Tibial nerve (tissue), 4 donors: ENCODE measurements around the gene HOXD13.

Experiments used
- EP300 ChIP-seq, 2 donors: sonication (generic); formaldehyde crosslinking; IDR thresholded peaks; one replicate each; pipeline ENCODE4 v1.6.1; 2017; ENCODE audit warnings: antibody characterized with exemption in 2 of 2, mild to moderate bottlenecking in 1 of 2
- POLR2A ChIP-seq, 2 donors: fragments of 450-650 bp; IDR thresholded peaks; one replicate each; pipeline ENCODE4 v1.6.1; 2017; ENCODE audit warnings: antibody characterized with exemption in 2 of 2, mild to moderate bottlenecking in 2 of 2, moderate library complexity in 2 of 2
- TF ChIP-seq, protein P1 (sequence below), 5 experiments: fragments of 200-600 bp in 3 of 5; fragments of 450-650 bp in 2 of 5; sonication (generic) in 3 of 5; IDR thresholded peaks; one replicate each; pipeline ENCODE4 v1.5.1; 2016 to 2019; ENCODE audit warnings: antibody characterized with exemption in 5 of 5, mild to moderate bottlenecking in 3 of 5, moderate library complexity in 2 of 5

DNA sequence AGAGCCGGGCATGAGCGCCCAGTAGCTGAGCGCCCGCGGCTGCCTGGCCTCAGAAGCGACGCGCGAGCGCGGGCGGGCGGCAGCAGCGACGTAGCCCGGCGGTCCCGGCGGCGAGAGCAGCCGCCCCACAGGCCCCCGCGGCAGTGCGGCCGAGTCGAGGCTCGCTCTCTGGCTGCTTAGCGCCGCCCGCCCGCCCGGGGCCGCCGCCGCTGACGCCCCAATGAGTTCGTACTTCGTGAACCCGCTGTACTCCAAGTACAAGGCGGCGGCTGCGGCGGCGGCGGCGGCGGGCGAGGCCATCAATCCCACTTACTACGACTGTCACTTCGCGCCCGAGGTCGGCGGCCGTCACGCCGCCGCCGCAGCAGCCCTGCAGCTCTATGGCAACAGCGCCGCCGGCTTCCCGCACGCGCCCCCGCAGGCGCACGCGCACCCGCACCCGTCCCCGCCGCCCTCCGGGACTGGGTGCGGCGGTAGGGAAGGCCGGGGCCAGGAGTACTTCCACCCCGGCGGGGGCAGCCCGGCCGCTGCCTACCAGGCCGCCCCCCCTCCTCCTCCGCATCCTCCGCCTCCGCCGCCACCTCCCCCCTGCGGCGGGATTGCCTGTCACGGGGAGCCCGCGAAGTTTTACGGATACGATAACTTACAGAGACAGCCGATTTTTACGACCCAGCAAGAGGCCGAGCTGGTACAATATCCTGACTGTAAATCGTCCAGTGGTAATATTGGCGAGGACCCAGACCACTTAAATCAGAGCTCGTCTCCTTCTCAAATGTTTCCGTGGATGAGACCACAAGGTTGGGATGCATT lies 37.8 kb downstream of the HOXD13 start:
- TF ChIP-seq, protein P1, sequence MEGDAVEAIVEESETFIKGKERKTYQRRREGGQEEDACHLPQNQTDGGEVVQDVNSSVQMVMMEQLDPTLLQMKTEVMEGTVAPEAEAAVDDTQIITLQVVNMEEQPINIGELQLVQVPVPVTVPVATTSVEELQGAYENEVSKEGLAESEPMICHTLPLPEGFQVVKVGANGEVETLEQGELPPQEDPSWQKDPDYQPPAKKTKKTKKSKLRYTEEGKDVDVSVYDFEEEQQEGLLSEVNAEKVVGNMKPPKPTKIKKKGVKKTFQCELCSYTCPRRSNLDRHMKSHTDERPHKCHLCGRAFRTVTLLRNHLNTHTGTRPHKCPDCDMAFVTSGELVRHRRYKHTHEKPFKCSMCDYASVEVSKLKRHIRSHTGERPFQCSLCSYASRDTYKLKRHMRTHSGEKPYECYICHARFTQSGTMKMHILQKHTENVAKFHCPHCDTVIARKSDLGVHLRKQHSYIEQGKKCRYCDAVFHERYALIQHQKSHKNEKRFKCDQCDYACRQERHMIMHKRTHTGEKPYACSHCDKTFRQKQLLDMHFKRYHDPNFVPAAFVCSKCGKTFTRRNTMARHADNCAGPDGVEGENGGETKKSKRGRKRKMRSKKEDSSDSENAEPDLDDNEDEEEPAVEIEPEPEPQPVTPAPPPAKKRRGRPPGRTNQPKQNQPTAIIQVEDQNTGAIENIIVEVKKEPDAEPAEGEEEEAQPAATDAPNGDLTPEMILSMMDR (IDR thresholded peaks at IDR 0.05) = peak in 1 of 5 experiments; percentile 7
- TF ChIP-seq EP300 (IDR thresholded peaks at IDR 0.05) (peak in 1 of 2 donors; percentile 58), POLR2A (IDR thresholded peaks at IDR 0.05) (no peak)
